Lung (tissue), 12 donors: ENCODE measurements around the gene PRDM10. TPM values are rescaled to one million over a fixed set of nuclear protein-coding genes. Genes with fewer than 3 reads are reported as not detected.

Experiments
- ATAC-seq: fragments of 200-7000 bp; cut with Tn5 transposase; one replicate; pipeline ENCODE4 v1.9.1; 2020; ENCODE audit warnings: moderate number of reproducible peaks; ENCODE audit not compliant: insufficient read depth, low FRiP score
- DNase-seq, 3 donors: peaks; one replicate each; pipeline ENCODE4 v3.0.0-alpha.2; 2013 to 2017
- H3K27ac ChIP-seq, 2 donors: one replicate each; pipeline ENCODE4 v1.5.1; 2013; ENCODE audit warnings: mild to moderate bottlenecking in 2 of 2, moderate library complexity in 2 of 2, control low read depth in 1 of 2, inconsistent platforms in 1 of 2, low read depth in 1 of 2, low read length in 1 of 2
- H3K27me3 ChIP-seq, 3 donors: one replicate each; pipeline ENCODE4 v1.5.1; 2013; ENCODE audit warnings: low read length in 2 of 3; ENCODE audit not compliant: control insufficient read depth in 3 of 3, insufficient read depth in 3 of 3
- H3K36me3 ChIP-seq, 4 donors: one replicate each; pipeline ENCODE4 v1.5.1; 2013; ENCODE audit warnings: low read length in 4 of 4, mild to moderate bottlenecking in 1 of 4, moderate library complexity in 1 of 4; ENCODE audit not compliant: control insufficient read depth in 4 of 4, insufficient read depth in 4 of 4
- H3K4me1 ChIP-seq, 5 donors: one replicate each; pipeline ENCODE4 v1.5.1; 2013; ENCODE audit warnings: low read length in 5 of 5, mild to moderate bottlenecking in 2 of 5, moderate library complexity in 1 of 5; ENCODE audit not compliant: control insufficient read depth in 5 of 5, insufficient read depth in 5 of 5
- H3K4me3 ChIP-seq: one replicate; pipeline ENCODE4 v1.5.1; 2013; ENCODE audit warnings: mild to moderate bottlenecking, control low read depth, moderate library complexity
- H3K9ac ChIP-seq, 2 donors: one replicate each; pipeline ENCODE4 v1.5.1; 2013; ENCODE audit warnings: low read length in 2 of 2, control low read depth in 1 of 2; ENCODE audit not compliant: insufficient read depth in 1 of 2
- H3K9me3 ChIP-seq, 4 donors: one replicate each; pipeline ENCODE4 v1.5.1; 2013; ENCODE audit warnings: low read length in 3 of 4, mild to moderate bottlenecking in 1 of 4, moderate library complexity in 1 of 4; ENCODE audit not compliant: control insufficient read depth in 4 of 4, insufficient read depth in 3 of 4
- CTCF ChIP-seq: IDR thresholded peaks from 2 replicates; pipeline ENCODE4 v1.5.1; 2012; ENCODE audit warnings: mild to moderate bottlenecking; ENCODE audit errors: control extremely low read depth, extremely low read depth
- WGBS, 2 donors: extraction: QIAGEN DNeasy Blood & Tissue Kit; methylation state at CpG; one replicate each; pipeline ENCODE4 v1.1.7; 2013; 5-methylcytosine and 5-hydroxymethylcytosine counted together
- polyA plus RNA-seq, 2 donors: library from polyadenylated mRNA; stranded (reverse); fragments of 200-250 nt; gene quantifications; one replicate each; pipeline ENCODE4 v1.2.1, GENCODE V29; 2013
- total RNA-seq, 2 donors: library from RNA; depleted of rRNA in 1 of 2; stranded (reverse); fragments of >200 nt in 1 of 2; gene quantifications; one replicate each; pipeline ENCODE4 v1.2.1, GENCODE V29; 2014 to 2021
- donor health status: control.
- donor health status: control.
- donor health status: Bipolar disorder and iron deficiency.
- donor health status: healthy.
- donor health status: DM: yes; HTN: yes; CAD: no.

The PRDM10 gene
- total and polyA plus RNA-seq, 4 donors, result 2.3 to 19.0 (median 5.7) TPM

GRCh38 chr11:129944696-129945095, 57.9 kb downstream of the PRDM10 start:
- ATAC-seq (no peak), DNase-seq (no peak)
- no peaks in the 10 kb centered on the region for H3K27me3 ChIP-seq
- TF ChIP-seq CTCF, result no peak
- no peaks in the 10 kb centered on the region for H3K4me1 ChIP-seq
- WGBS, 2 donors, result 98 to 99% methylated on average over 18 of the region's 18 CpGs
- no peaks in the 10 kb centered on the region for H3K9me3 ChIP-seq
- no peak overlapping the region for H3K9ac ChIP-seq
- peaks cover 11 to 19% (median 13%) of the 10 kb centered on the region in 4 donors for H3K36me3 ChIP-seq
- H3K27ac ChIP-seq, result no peak overlapping the region
- no peak overlapping the region for H3K4me3 ChIP-seq

- Histone ChIP-seq H3K4me3 (no peak overlapping the region), H3K27ac (no peak overlapping the region), H3K9ac (no peak overlapping the region), H3K27me3 (no peaks in the 10 kb centered on the region), H3K9me3 (no peaks in the 10 kb centered on the region), H3K36me3 (peaks cover 11 to 24% (median 14%) of the 10 kb centered on the region in 4 donors), H3K4me1 (no peaks in the 10 kb centered on the region)
- DNase-seq, result peak in 2 of 3 donors; percentile 64 to 70
- no peak for TF ChIP-seq CTCF
- no peak for ATAC-seq
Measured at GRCh38 chr11:129943036-129943435, 59.6 kb downstream of the PRDM10 start.

- H3K27me3 ChIP-seq, result no peaks in the 10 kb centered on the region
- ATAC-seq, result no peak
- peaks cover 0 to 21% (median 10%) of the 10 kb centered on the region in 4 donors for H3K36me3 ChIP-seq
- no peak for TF ChIP-seq CTCF
- no peak overlapping the region for H3K9ac ChIP-seq
- no peak overlapping the region for H3K27ac ChIP-seq
- H3K4me3 ChIP-seq, result no peak overlapping the region
- 86 to 91% methylated on average over 4 of the region's 4 CpGs for WGBS, 2 donors
- H3K9me3 ChIP-seq, result no peaks in the 10 kb centered on the region
- DNase-seq, result no peak
- H3K4me1 ChIP-seq, result no peaks in the 10 kb centered on the region
Measured at GRCh38 chr11:129939510-129939909, 63.1 kb downstream of the PRDM10 start.

GRCh38 chr11:129938764-129939163, 63.9 kb downstream of the PRDM10 start:
- WGBS, 2 donors, result 80 to 85% methylated on average over 5 of the region's 5 CpGs
- no peak for ATAC-seq

More at GRCh38 chr11:129938764-129939163, 63.9 kb downstream of the PRDM10 start:
- Histone ChIP-seq H3K9me3 (no peaks in the 10 kb centered on the region), H3K27ac (no peak overlapping the region), H3K4me3 (no peak overlapping the region), H3K9ac (no peak overlapping the region), H3K36me3 (peaks cover 0 to 20% (median 11%) of the 10 kb centered on the region in 4 donors), H3K4me1 (no peaks in the 10 kb centered on the region), H3K27me3 (no peaks in the 10 kb centered on the region)
- TF ChIP-seq CTCF, result no peak
- DNase-seq, result peak in 1 of 3 donors; percentile 39
